HepG2 (cell line): ENCODE results near the gene BIRC7. TPM values are rescaled to one million over a fixed set of nuclear protein-coding genes. Genes with fewer than 3 reads are reported as not detected.

Experiments
- HDAC1 ChIP-seq: sonication (generic); formaldehyde crosslinking; IDR thresholded peaks from 2 replicates; pipeline ENCODE4 v1.5.1; 2020; ENCODE audit warnings: mild to moderate bottlenecking, missing genetic modification reagents
- NCOA1 ChIP-seq: sonication (generic); formaldehyde crosslinking; IDR thresholded peaks from 2 replicates; pipeline ENCODE4 v1.9.0; 2021; ENCODE audit warnings: missing genetic modification reagents
- NFIB ChIP-seq: sonication (generic); formaldehyde crosslinking; IDR thresholded peaks from 2 replicates; pipeline ENCODE4 v1.9.0; 2021; ENCODE audit warnings: missing genetic modification reagents, mild to moderate bottlenecking, borderline replicate concordance
- NFKB2 ChIP-seq: sonication (generic); formaldehyde crosslinking; IDR thresholded peaks from 2 replicates; pipeline ENCODE4 v1.4.0; 2020; ENCODE audit warnings: missing genetic modification reagents, borderline replicate concordance
- SMAD9 ChIP-seq: sonication (generic); formaldehyde crosslinking; IDR thresholded peaks from 2 replicates; pipeline ENCODE4 v1.5.1; 2020; ENCODE audit warnings: mild to moderate bottlenecking, missing genetic modification reagents
- SNAI1 ChIP-seq: sonication (generic); formaldehyde crosslinking; IDR thresholded peaks from 2 replicates; pipeline ENCODE4 v1.5.0; 2020; ENCODE audit warnings: mild to moderate bottlenecking, missing genetic modification reagents, borderline replicate concordance
- SP4 ChIP-seq: sonication (generic); formaldehyde crosslinking; IDR thresholded peaks from 2 replicates; pipeline ENCODE4 v1.8.1; 2023; ENCODE audit warnings: mild to moderate bottlenecking, missing genetic modification reagents
- TAF15 ChIP-seq: fragments of 200-400 bp; formaldehyde crosslinking; IDR thresholded peaks from one replicate; pipeline ENCODE4 v1.6.1; 2018; ENCODE audit warnings: mild to moderate bottlenecking, low read depth, low read length; ENCODE audit not compliant: poor library complexity, severe bottlenecking
- TGIF2 ChIP-seq: IDR thresholded peaks from 2 replicates; pipeline ENCODE4 v1.6.1; 2016; ENCODE audit warnings: control low read depth, missing compliant biosample characterization
- ZNF292 ChIP-seq: sonication (generic); formaldehyde crosslinking; IDR thresholded peaks from 2 replicates; pipeline ENCODE4 v1.8.1; 2022; ENCODE audit warnings: mild to moderate bottlenecking, low read depth, missing genetic modification reagents, borderline replicate concordance
- ZNF333 ChIP-seq: sonication (generic); formaldehyde crosslinking; IDR thresholded peaks from 2 replicates; pipeline ENCODE4 v1.4.0; 2020; ENCODE audit warnings: mild to moderate bottlenecking, missing genetic modification reagents, borderline replicate concordance
- ZNF577 ChIP-seq: sonication (generic); formaldehyde crosslinking; IDR thresholded peaks from 2 replicates; pipeline ENCODE4 v1.4.0; 2020; ENCODE audit warnings: mild to moderate bottlenecking, low read depth, missing genetic modification reagents, borderline replicate concordance
- ZNF768 ChIP-seq: sonication (generic); formaldehyde crosslinking; IDR thresholded peaks from 2 replicates; pipeline ENCODE4 v1.4.0; 2020; ENCODE audit warnings: missing genetic modification reagents
- ZNF776 ChIP-seq: sonication (generic); formaldehyde crosslinking; IDR thresholded peaks from 2 replicates; pipeline ENCODE4 v1.4.0; 2020; ENCODE audit warnings: mild to moderate bottlenecking, missing genetic modification reagents
- ZSCAN12 ChIP-seq: sonication (generic); formaldehyde crosslinking; IDR thresholded peaks from 2 replicates; pipeline ENCODE4 v1.9.0; 2021; ENCODE audit warnings: mild to moderate bottlenecking, missing genetic modification reagents
- polyA plus RNA-seq, 8 experiments: library from polyadenylated mRNA; depleted of rRNA in 3 of 8; stranded (reverse) in 7 of 8; unstranded in 1 of 8; fragments of >200 nt; fragmentation: Illumina TruSeq in 4 of 8; extraction: Trizol in 4 of 8; gene quantifications; 2 replicates each; pipeline versions ENCODE4 v1.2.1 to v1.2.3, GENCODE V29; 2011 to 2016; ENCODE audit warnings: low read depth in 4 of 8, missing spikeins in 1 of 8, mixed read lengths in 1 of 8; ENCODE audit not compliant: insufficient read depth in 1 of 8
- total RNA-seq, 5 experiments: library from RNA; depleted of rRNA; stranded (reverse); fragments of >200 nt; fragmentation: Illumina TruSeq; extraction: Trizol; gene quantifications; 2 replicates each; pipeline ENCODE4 v1.2.3, GENCODE V29; 2016; ENCODE audit warnings: low read depth in 1 of 5
- TF ChIP-seq, protein P1 (sequence below): sonication (generic); formaldehyde crosslinking; IDR thresholded peaks from 2 replicates; pipeline ENCODE4 v1.5.1; 2020; ENCODE audit warnings: mild to moderate bottlenecking, missing genetic modification reagents, borderline replicate concordance
- TF ChIP-seq, protein P2 (sequence below): sonication (generic); formaldehyde crosslinking; IDR thresholded peaks from 2 replicates; pipeline ENCODE4 v1.8.0; 2022; ENCODE audit warnings: mild to moderate bottlenecking, missing genetic modification reagents, moderate library complexity
- TF ChIP-seq, protein P3 (sequence below): sonication (generic); formaldehyde crosslinking; IDR thresholded peaks from 2 replicates; pipeline ENCODE4 v1.9.0; 2022; ENCODE audit warnings: low read depth, missing genetic modification reagents
- TF ChIP-seq, protein P4 (sequence below): sonication (generic); formaldehyde crosslinking; IDR thresholded peaks from 2 replicates; pipeline ENCODE4 v1.9.0; 2021; ENCODE audit warnings: missing genetic modification reagents, borderline replicate concordance
- TF ChIP-seq, protein P5 (sequence below): sonication (generic); formaldehyde crosslinking; IDR thresholded peaks from 2 replicates; pipeline ENCODE4 v1.8.1; 2023; ENCODE audit warnings: mild to moderate bottlenecking, moderate library complexity, missing genetic modification reagents

The BIRC7 gene
- total and polyA plus RNA-seq, 2 of the 13 experiments (the other 11 are each of a cell fraction or from before 2014, with no cell fraction given): 0.27 to 5.1 TPM

DNA sequence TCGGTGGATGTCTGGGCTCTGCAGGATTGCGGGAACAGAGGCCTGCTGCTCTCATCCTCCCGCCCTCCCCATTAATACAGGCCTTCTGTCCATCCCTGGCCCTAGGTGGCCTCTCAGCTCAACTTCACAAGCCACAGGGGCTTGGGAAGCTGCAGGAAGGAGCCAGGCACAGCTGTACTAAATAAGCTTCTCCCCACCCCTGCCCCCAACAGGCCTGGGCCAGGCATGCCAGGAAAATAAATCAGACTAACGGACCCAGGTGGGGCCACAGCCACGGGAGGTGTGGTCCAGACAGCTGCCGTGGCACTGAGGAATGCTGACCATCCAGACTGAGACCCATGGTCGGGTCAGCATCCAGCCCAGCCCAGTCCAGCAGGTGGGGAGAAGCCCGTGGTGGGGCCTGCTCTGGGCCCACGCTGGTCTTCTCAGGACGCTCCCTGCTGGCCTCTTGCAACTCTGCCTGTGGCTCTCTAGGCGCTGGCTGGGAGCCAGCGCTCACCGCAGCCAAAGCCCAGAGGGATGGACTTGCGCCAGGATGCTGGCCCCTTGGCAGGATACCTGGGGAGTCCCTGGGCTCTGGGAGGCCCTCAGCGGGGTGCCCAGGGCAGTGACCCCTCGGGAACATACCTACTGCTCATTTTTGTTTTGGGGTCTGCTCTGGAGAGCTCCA, 11.2 kb upstream of the BIRC7 start (continued):
- TF ChIP-seq ZNF776 (CRISPR knock-in tag) (0 out of 2 replicates have a peak, but pooled peaks have one; percentile 53), ZNF577 (no peak), TAF15 (peak; percentile 67), NFKB2 (CRISPR knock-in tag) (0 out of 2 replicates have a peak, but pooled peaks have one; percentile 22), NFIB (CRISPR knock-in tag) (peak; percentile 37; the same call in 1 of the 2 replicates), ZNF292 (CRISPR knock-in tag) (peak; percentile 20; the same call in 1 of the 2 replicates), ZSCAN12 (CRISPR knock-in tag) (no peak), ZNF768 (peak; percentile 52; the same call in 1 of the 2 replicates), HDAC1 (0 out of 2 replicates have a peak, but pooled peaks have one; percentile 24), NCOA1 (0 out of 2 replicates have a peak, but pooled peaks have one; percentile 33), SNAI1 (CRISPR knock-in tag) (no peak), SMAD9 (CRISPR knock-in tag) (no peak), TGIF2 (no peak), SP4 (peak; percentile 43; the same call in 1 of the 2 replicates), ZNF333 (CRISPR knock-in tag) (0 out of 2 replicates have a peak, but pooled peaks have one; percentile 83)
- TF ChIP-seq, protein P1, sequence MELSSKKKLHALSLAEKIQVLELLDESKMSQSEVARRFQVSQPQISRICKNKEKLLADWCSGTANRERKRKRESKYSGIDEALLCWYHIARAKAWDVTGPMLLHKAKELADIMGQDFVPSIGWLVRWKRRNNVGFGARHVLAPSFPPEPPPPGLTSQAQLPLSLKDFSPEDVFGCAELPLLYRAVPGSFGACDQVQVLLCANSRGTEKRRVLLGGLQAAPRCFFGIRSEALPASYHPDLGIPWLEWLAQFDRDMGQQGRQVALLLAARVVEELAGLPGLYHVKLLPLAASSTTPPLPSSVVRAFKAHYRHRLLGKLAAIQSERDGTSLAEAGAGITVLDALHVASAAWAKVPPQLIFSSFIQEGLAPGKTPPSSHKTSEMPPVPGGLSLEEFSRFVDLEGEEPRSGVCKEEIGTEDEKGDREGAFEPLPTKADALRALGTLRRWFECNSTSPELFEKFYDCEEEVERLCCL (CRISPR knock-in tag): no peak
- TF ChIP-seq, protein P2, sequence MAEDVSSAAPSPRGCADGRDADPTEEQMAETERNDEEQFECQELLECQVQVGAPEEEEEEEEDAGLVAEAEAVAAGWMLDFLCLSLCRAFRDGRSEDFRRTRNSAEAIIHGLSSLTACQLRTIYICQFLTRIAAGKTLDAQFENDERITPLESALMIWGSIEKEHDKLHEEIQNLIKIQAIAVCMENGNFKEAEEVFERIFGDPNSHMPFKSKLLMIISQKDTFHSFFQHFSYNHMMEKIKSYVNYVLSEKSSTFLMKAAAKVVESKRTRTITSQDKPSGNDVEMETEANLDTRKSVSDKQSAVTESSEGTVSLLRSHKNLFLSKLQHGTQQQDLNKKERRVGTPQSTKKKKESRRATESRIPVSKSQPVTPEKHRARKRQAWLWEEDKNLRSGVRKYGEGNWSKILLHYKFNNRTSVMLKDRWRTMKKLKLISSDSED: 0 out of 2 replicates have a peak, but pooled peaks have one; percentile 54
- TF ChIP-seq, protein P3, sequence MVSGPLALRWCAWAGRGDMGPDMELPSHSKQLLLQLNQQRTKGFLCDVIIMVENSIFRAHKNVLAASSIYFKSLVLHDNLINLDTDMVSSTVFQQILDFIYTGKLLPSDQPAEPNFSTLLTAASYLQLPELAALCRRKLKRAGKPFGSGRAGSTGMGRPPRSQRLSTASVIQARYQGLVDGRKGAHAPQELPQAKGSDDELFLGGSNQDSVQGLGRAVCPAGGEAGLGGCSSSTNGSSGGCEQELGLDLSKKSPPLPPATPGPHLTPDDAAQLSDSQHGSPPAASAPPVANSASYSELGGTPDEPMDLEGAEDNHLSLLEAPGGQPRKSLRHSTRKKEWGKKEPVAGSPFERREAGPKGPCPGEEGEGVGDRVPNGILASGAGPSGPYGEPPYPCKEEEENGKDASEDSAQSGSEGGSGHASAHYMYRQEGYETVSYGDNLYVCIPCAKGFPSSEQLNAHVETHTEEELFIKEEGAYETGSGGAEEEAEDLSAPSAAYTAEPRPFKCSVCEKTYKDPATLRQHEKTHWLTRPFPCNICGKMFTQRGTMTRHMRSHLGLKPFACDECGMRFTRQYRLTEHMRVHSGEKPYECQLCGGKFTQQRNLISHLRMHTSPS (CRISPR knock-in tag): no peak
- TF ChIP-seq, protein P4, sequence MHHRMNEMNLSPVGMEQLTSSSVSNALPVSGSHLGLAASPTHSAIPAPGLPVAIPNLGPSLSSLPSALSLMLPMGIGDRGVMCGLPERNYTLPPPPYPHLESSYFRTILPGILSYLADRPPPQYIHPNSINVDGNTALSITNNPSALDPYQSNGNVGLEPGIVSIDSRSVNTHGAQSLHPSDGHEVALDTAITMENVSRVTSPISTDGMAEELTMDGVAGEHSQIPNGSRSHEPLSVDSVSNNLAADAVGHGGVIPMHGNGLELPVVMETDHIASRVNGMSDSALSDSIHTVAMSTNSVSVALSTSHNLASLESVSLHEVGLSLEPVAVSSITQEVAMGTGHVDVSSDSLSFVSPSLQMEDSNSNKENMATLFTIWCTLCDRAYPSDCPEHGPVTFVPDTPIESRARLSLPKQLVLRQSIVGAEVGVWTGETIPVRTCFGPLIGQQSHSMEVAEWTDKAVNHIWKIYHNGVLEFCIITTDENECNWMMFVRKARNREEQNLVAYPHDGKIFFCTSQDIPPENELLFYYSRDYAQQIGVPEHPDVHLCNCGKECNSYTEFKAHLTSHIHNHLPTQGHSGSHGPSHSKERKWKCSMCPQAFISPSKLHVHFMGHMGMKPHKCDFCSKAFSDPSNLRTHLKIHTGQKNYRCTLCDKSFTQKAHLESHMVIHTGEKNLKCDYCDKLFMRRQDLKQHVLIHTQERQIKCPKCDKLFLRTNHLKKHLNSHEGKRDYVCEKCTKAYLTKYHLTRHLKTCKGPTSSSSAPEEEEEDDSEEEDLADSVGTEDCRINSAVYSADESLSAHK (CRISPR knock-in tag): no peak
- TF ChIP-seq, protein P5, sequence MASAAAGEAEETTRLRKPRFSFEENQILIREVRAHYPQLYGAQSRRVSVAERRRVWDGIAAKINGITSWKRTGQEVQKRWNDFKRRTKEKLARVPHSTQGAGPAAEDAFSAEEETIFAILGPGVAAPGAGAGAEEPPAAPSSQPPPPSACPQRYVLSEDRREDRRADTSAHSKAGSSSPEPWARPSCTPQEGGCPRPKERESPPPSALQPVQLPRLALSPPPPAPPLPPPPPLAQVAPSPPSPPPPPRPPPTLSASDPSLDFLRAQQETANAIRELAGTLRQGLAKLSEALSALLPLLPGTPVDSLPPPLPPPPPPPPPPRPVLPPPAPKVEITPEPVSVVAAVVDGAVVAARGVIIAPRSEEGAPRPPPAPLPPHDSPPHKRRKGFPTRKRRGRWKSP (CRISPR knock-in tag): peak; percentile 76; the same call in 1 of the 2 replicates
